Stimulated activated CD4-positive, alpha-beta T cell treated with anti-CD3 and anti-CD28 coated beads, Interleukin-4, amount 100 ng/mL, for 1 hour (primary cell): Measurements from ENCODE around the gene PPM1E.

Experiments used
- DNase-seq: peaks from one replicate; pipeline ENCODE4 v3.0.0-alpha.2; 2020

PPM1E gene

GRCh38 chr17:59000022-59000421, 244.4 kb downstream of the PPM1E start:
- no peak for DNase-seq

GRCh38 chr17:59001158-59001814, 245.6 kb downstream of the PPM1E start:
- DNase-seq: peak; percentile 63

DNA sequence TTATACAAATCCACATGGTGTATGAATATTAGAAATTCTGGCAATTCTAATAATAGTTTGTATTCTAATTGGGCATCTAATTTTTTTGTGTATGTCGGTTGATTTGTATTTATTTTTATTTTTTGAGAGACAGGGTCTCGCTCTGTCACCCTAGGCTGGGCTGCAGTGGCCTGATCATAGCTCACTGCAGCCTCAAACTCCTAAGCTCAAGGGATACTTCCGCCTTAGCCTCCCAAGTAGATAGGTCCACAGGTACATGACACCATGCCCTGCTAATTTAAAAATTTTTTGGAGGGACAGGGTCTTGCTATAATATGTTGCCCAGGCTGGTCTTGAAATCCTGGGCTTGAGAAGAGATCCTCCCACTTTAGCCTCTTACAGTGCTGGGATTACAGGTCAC, 246.5 kb downstream of the PPM1E start:
- DNase-seq: no peak

- no peak for DNase-seq
Measured at GRCh38 chr17:59002848-59003247, 247.2 kb downstream of the PPM1E start.

DNA sequence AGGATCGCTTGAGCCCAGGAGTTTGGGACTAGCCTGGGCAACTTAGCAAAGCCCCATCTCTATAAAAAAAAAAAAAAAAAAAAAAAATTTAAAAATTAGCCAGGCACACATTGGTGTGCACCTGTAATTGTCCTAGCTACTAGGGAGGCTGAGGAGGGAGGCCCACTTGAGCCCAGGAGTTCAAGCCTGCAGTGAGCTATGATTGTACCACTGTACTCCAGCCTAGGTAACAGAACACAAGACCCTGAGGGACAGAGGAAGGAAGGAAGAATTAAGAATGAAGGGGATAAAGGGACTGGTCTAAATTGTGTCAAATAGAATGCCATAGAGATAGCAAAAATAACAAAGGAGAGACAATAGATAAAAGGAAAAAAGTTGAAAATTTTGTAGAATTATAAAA, 248.2 kb downstream of the PPM1E start:
- no peak for DNase-seq

DNA sequence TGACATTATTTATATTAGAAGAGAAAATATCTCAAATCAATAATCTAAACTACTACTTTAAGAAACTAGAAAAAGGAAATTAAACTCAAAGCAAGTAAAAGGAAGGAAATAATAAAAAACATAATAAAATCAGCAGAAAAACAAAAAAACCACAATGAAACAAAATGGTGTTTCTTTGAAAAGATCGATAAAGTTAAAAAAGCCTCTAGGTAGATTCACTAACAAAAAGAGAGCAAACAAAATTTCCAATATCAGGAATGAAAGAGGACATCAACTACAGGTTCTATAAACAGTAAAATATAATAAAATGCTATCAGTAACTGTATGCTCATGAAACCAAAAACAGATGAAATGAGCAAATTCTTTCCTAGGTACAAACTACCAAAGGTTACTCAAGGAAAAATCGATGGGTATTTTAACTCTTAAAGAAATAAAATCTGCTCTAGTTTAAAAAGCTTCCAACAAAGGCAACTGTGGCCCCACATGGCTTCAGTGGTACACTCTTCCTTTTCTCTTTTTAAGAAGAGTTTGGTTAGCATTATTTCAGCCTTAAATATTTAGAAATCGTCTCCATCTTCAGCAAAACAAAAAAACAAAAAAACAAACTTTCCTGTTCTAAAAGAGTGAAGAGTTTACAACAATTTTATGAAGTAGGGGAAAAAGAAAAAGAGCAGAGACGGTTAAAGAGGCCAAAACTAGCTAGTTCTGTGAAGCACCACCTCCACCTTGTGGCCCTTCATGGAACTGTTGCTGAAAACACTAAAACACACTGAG, 248.9 kb downstream of the PPM1E start:
- DNase-seq: peak; percentile 63

GRCh38 chr17:59007995-59008394, 252.3 kb downstream of the PPM1E start:
- no peak for DNase-seq

DNA sequence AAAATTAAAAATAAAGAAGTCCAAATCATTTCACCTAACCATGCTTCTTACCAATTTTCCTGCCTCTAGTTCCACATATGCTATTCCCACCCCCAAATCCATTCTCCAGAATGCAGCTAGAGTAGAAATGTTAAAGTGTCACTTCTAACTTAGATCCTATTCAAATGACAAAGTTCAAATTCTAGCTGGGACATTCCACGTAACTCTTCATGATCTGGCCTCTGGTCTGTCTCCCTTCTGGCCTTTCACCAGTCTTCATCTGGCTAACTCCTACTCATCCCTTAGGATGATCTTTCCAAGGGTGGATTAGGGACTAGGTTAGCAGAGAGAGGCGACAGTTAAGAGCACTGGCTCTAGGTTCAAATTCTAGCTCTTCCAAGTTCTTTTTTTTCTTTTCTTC, 253.1 kb downstream of the PPM1E start:
- no peak for DNase-seq

- no peak for DNase-seq
Measured at GRCh38 chr17:59010026-59010425, 254.4 kb downstream of the PPM1E start.

DNA sequence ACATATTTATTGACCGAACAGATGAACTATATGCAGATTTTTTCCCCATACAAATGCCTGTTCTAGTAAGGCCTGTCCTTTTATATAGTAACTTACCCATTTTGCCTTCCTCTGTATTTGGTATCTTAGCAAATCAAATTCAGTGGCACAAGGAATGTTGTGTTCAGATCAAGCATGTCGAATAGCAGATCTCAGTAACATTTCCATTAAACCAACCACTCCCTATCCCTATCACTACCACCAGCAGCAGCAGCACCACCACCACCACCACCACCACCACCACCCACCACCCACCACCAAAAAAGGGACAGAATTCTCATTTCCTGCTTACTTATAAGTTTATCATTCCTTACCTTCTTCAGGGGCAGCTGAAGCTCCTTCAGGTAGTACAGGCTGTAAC, 256.3 kb downstream of the PPM1E start:
- DNase-seq: no peak

GRCh38 chr17:59018019-59018418, 262.4 kb downstream of the PPM1E start:
- no peak for DNase-seq

GRCh38 chr17:59024916-59025315, 269.3 kb downstream of the PPM1E start:
- DNase-seq: no peak

DNA sequence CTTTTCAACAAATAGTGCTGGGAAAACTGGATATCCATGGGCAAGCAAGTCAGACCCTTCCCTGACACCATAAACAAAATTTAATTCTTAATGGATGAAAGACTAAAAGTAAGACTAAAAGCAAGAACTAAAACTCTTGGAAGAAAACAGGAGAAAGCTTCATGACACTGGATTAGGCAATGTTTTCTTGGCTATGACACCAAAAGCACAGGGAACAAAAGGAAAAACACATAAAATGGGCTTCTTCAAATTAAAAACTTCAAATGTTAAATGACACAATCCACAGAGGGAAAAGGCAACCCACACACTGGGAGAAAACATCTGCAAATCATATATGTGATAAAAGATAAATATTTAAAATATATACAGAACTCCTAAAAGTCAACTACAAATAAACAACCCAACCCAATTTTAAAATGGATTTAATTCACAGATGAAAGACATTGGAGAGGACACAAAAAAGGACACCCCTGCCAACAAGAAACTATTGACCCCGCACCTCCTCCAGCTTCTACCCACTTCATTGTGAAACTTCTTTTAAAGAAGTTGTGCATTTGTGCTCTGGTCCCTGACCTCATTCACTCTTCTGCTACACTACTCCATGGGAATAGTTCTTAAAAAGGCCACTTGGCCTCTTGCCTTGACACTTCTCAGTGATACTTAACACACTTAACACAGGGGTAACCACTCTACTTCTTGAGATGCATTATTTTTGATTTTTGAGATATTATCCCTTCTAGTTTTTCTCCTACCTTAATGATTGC, 270.7 kb downstream of the PPM1E start:
- no peak for DNase-seq

GRCh38 chr17:59027750-59028149, 272.1 kb downstream of the PPM1E start:
- no peak for DNase-seq

GRCh38 chr17:59028328-59028727, 272.7 kb downstream of the PPM1E start:
- no peak for DNase-seq

- no peak for DNase-seq
Measured at GRCh38 chr17:59030811-59031210, 275.2 kb downstream of the PPM1E start.
